Effector memory CD8-positive, alpha-beta T cell (primary cell): ENCODE data around the gene OPCML.

ENCODE experiments used
- ATAC-seq: fragments of 150-1000 bp; cut with Tn5 transposase; replicated peaks from 2 replicates; pipeline ENCODE4 v1.10.0; 2021; ENCODE audit warnings: mild to moderate bottlenecking, moderate library complexity
- DNase-seq, 3 experiments: peaks; one replicate each; pipeline ENCODE4 v3.0.0; 2021
- H3K27ac Mint-ChIP-seq, 2 donors: one replicate each; pipeline ENCODE4 v1.8.0; 2022; ENCODE audit warnings: mild to moderate bottlenecking in 2 of 2, mixed read lengths in 2 of 2, moderate library complexity in 2 of 2
- H3K27me3 Mint-ChIP-seq, 2 donors: one replicate each; pipeline ENCODE4 v1.8.0; 2022; ENCODE audit warnings: mixed read lengths in 2 of 2
- H3K36me3 Mint-ChIP-seq: one replicate; pipeline ENCODE4 v1.8.0; 2022; ENCODE audit warnings: mild to moderate bottlenecking, moderate library complexity, mixed read lengths; ENCODE audit not compliant: insufficient read depth
- H3K4me1 Mint-ChIP-seq, 2 donors: one replicate each; pipeline ENCODE4 v1.8.0; 2022; ENCODE audit warnings: low read depth in 2 of 2, mixed read lengths in 2 of 2
- H3K4me3 Mint-ChIP-seq, 2 donors: one replicate each; pipeline ENCODE4 v1.8.0; 2022; ENCODE audit warnings: mild to moderate bottlenecking in 2 of 2, mixed read lengths in 2 of 2, moderate library complexity in 2 of 2
- H3K9me3 Mint-ChIP-seq, 2 donors: one replicate each; pipeline ENCODE4 v1.8.0; 2022; ENCODE audit warnings: mixed read lengths in 2 of 2

Gene OPCML

GRCh38 chr11:133529807-133530500 lies 2.3 kb downstream of the OPCML start:
- ATAC-seq = no peak
- H3K36me3 Mint-ChIP-seq = no peaks in the 10 kb centered on the region
- peaks cover 0 to 4% of the 10 kb centered on the region in 2 donors for H3K9me3 Mint-ChIP-seq
- H3K27me3 Mint-ChIP-seq = peaks cover 34 to 55% of the 10 kb centered on the region in 2 donors
- H3K4me1 Mint-ChIP-seq = peaks cover 0 to 4% of the 10 kb centered on the region in 2 donors
- DNase-seq = no peak
- H3K27ac Mint-ChIP-seq = no peak overlapping the region
- H3K4me3 Mint-ChIP-seq = no peak overlapping the region

DNA sequence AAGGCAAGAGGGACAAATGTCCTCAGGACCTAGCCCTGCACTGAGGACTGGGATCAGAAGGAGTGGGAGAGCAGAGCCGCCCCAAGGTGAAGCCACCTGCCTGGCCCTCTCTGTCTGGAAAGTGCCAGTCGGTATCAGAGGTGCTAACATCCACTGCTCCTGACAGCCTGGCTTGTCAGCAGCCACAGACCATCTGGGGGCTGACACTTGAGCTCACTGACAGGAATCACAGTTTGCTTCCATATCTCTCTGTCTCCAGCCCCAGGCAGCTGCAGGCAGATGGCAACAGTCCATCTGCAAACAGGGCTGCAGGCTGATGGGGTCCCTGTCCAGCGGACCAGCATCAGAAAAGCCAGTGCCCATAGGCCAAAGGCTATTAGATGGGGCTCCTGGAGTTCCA lies 5.5 kb downstream of the OPCML start:
- Mint-ChIP-seq H3K9me3 (peaks cover 0 to 5% of the 10 kb centered on the region in 2 donors), H3K4me1 (peaks cover 0 to 2% of the 10 kb centered on the region in 2 donors), H3K27ac (no peak overlapping the region), H3K27me3 (peaks cover 23 to 38% of the 10 kb centered on the region in 2 donors), H3K4me3 (no peak overlapping the region), H3K36me3 (no peaks in the 10 kb centered on the region)
- no peak for DNase-seq
- ATAC-seq = no peak

- ATAC-seq (no peak), DNase-seq (no peak)
- Mint-ChIP-seq H3K4me1 (no peaks in the 10 kb centered on the region), H3K27me3 (peaks cover 15 to 30% of the 10 kb centered on the region in 2 donors), H3K36me3 (no peaks in the 10 kb centered on the region), H3K27ac (no peak overlapping the region), H3K9me3 (peaks cover 0 to 5% of the 10 kb centered on the region in 2 donors), H3K4me3 (no peak overlapping the region)
These were observed 6.3 kb downstream of the OPCML start for GRCh38 chr11:133525976-133526375.

DNA sequence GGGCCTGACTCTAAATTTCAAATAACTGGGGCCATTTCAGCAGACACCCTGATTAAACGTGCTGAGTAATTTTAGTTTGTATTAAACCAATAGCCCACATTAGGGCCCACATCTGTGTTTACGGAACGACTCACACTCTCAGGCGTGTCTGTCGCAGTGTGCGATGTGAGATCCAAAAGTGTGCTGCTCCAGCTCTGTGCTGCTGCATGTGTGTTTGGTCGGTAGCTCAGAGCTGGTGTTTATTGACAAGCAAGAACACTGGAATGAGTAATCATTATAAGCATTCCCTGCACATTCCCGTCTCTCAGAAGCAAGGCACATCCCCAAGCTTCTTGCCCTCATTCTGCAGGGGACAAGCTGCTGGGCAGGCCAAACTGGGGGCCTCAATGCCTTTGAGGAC lies 7.8 kb downstream of the OPCML start:
- Mint-ChIP-seq H3K36me3 (no peaks in the 10 kb centered on the region), H3K4me1 (no peaks in the 10 kb centered on the region), H3K9me3 (peaks cover 0 to 5% of the 10 kb centered on the region in 2 donors), H3K4me3 (no peak overlapping the region), H3K27me3 (peaks cover 12 to 15% of the 10 kb centered on the region in 2 donors), H3K27ac (no peak overlapping the region)
- no peak for ATAC-seq
- DNase-seq = no peak

- no peaks in the 10 kb centered on the region for H3K36me3 Mint-ChIP-seq
- peaks cover 9 to 10% of the 10 kb centered on the region in 2 donors for H3K9me3 Mint-ChIP-seq
- no peaks in the 10 kb centered on the region for H3K4me1 Mint-ChIP-seq
- no peak overlapping the region for H3K4me3 Mint-ChIP-seq
- no peak for DNase-seq
- no peak for ATAC-seq
- no peaks in the 10 kb centered on the region for H3K27me3 Mint-ChIP-seq
- no peak overlapping the region for H3K27ac Mint-ChIP-seq
These were observed 10.0 kb downstream of the OPCML start for GRCh38 chr11:133522344-133522743.

GRCh38 chr11:133521502-133521901 lies 10.8 kb downstream of the OPCML start:
- Mint-ChIP-seq H3K4me3 (no peak overlapping the region), H3K27me3 (no peaks in the 10 kb centered on the region), H3K27ac (no peak overlapping the region), H3K9me3 (peaks cover 9 to 10% of the 10 kb centered on the region in 2 donors), H3K36me3 (no peaks in the 10 kb centered on the region), H3K4me1 (no peaks in the 10 kb centered on the region)
- no peak for DNase-seq
- ATAC-seq = no peak

DNA sequence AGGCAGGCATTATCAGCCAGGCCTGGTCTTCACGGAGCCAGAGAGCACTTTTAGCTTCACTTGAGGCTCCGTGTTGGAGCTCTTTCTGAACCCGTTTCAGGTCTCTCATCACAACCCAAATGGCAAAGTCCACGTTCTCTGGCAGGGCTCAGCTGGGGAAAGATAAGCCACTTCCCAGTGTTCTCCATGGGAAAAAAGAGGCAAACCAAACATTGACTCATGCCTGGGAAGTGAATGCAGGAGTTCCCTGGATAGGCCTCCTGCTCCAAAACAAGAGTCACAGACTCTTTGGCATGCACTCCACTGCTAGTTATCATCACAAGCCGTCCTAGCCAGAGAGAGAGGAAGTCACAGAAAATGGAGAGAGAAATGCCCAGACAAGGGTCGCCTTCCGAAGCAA lies 11.6 kb downstream of the OPCML start:
- Mint-ChIP-seq H3K27me3 (no peaks in the 10 kb centered on the region), H3K4me3 (no peak overlapping the region)

GRCh38 chr11:133519560-133519959 lies 12.7 kb downstream of the OPCML start:
- Mint-ChIP-seq H3K9me3 (peaks cover 5 to 10% of the 10 kb centered on the region in 2 donors), H3K4me1 (no peaks in the 10 kb centered on the region), H3K27me3 (no peaks in the 10 kb centered on the region), H3K27ac (no peak overlapping the region), H3K4me3 (no peak overlapping the region), H3K36me3 (no peaks in the 10 kb centered on the region)
- DNase-seq (no peak), ATAC-seq (no peak)

More for the DNA sequence above, 11.6 kb downstream of the OPCML start:
- H3K36me3 Mint-ChIP-seq = no peaks in the 10 kb centered on the region
- no peak for ATAC-seq
- DNase-seq = no peak
- no peak overlapping the region for H3K27ac Mint-ChIP-seq
- H3K9me3 Mint-ChIP-seq = peaks cover 9 to 10% of the 10 kb centered on the region in 2 donors
- H3K4me1 Mint-ChIP-seq = no peaks in the 10 kb centered on the region

DNA sequence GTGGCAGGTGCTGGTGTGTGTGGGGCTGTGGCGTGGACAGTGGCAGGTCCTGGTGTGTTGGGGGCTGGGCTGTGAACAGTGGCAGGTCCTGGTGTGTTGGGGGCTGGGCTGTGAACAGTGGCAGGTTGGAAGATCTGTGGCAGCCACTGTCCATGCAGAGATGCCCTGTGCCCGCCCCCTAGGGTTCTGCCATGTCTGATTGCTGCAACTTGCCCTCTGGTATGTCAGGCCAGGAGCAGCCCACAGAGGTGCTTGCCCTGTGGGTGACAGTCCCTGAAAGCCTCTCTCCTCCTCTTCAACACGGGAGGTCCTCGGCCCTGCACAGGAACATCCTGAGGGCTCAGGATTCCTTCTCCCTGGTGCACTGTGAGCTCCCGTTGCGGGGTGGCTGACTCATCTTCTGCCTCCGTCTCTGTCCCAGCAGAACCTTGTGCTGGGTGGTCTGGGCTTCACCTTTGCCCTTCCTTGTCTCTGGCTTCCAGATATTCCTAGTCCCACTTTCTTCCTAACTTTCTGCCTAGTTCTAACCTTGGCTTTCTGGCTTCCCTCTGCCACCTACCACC lies 13.5 kb downstream of the OPCML start:
- Mint-ChIP-seq H3K36me3 (no peaks in the 10 kb centered on the region), H3K4me3 (no peak overlapping the region), H3K9me3 (peaks cover 5 to 10% of the 10 kb centered on the region in 2 donors), H3K27ac (no peak overlapping the region), H3K4me1 (no peaks in the 10 kb centered on the region), H3K27me3 (no peaks in the 10 kb centered on the region)
- ATAC-seq = no peak
- no peak for DNase-seq

- Mint-ChIP-seq H3K27ac (no peak overlapping the region), H3K9me3 (peaks cover 7 to 17% of the 10 kb centered on the region in 2 donors), H3K4me3 (no peak overlapping the region), H3K27me3 (no peaks in the 10 kb centered on the region), H3K36me3 (no peaks in the 10 kb centered on the region), H3K4me1 (no peaks in the 10 kb centered on the region)
- DNase-seq (no peak), ATAC-seq (no peak)
These were observed 15.5 kb downstream of the OPCML start for GRCh38 chr11:133516845-133517244.

- no peaks in the 10 kb centered on the region for H3K27me3 Mint-ChIP-seq
- H3K36me3 Mint-ChIP-seq = no peaks in the 10 kb centered on the region
- peaks cover 13 to 17% of the 10 kb centered on the region in 2 donors for H3K9me3 Mint-ChIP-seq
- H3K27ac Mint-ChIP-seq = no peak overlapping the region
- ATAC-seq = no peak
- no peak overlapping the region for H3K4me3 Mint-ChIP-seq
- no peaks in the 10 kb centered on the region for H3K4me1 Mint-ChIP-seq
- no peak for DNase-seq
These were observed 17.2 kb downstream of the OPCML start for GRCh38 chr11:133515107-133515506.

- no peaks in the 10 kb centered on the region for H3K27me3 Mint-ChIP-seq
These were observed 22.2 kb downstream of the OPCML start for GRCh38 chr11:133509924-133510697.

GRCh38 chr11:133508468-133508867 lies 23.8 kb downstream of the OPCML start:
- no peaks in the 10 kb centered on the region for H3K27me3 Mint-ChIP-seq
- no peaks in the 10 kb centered on the region for H3K36me3 Mint-ChIP-seq
- no peaks in the 10 kb centered on the region for H3K4me1 Mint-ChIP-seq
- H3K9me3 Mint-ChIP-seq = peaks cover 7 to 12% of the 10 kb centered on the region in 2 donors
- no peak overlapping the region for H3K27ac Mint-ChIP-seq
- DNase-seq (no peak), ATAC-seq (no peak)
- no peak overlapping the region for H3K4me3 Mint-ChIP-seq

More at GRCh38 chr11:133509924-133510697, 22.2 kb downstream of the OPCML start:
- no peaks in the 10 kb centered on the region for H3K36me3 Mint-ChIP-seq
- DNase-seq (no peak), ATAC-seq (no peak)
- H3K27ac Mint-ChIP-seq = no peak overlapping the region
- H3K9me3 Mint-ChIP-seq = peaks cover 7 to 14% of the 10 kb centered on the region in 2 donors
- no peaks in the 10 kb centered on the region for H3K4me1 Mint-ChIP-seq
- no peak overlapping the region for H3K4me3 Mint-ChIP-seq

DNA sequence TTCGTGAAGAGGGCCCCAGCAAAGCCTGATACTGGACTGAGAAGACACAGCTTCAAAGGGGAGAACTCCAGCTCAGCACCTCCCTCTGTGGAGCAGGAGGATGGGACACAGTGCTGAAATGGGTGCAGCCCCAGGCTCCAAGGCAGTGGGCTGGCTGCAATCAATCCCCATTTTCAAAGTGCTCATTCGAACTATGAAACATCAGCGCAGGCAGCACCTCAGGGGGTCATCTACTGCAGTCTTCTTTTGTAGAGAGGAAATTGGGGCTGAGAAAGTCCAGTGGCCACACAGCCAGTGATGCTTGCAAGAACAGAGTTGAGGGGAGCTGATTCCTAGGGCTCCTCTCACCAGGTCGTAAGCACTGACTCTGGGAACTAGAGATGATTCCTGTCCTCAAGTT lies 25.1 kb downstream of the OPCML start:
- H3K36me3 Mint-ChIP-seq = no peaks in the 10 kb centered on the region
- DNase-seq = no peak
- no peak for ATAC-seq
- no peak overlapping the region for H3K27ac Mint-ChIP-seq
- no peaks in the 10 kb centered on the region for H3K4me1 Mint-ChIP-seq
- H3K4me3 Mint-ChIP-seq = no peak overlapping the region
- H3K27me3 Mint-ChIP-seq = no peaks in the 10 kb centered on the region
- peaks cover 6 to 7% of the 10 kb centered on the region in 2 donors for H3K9me3 Mint-ChIP-seq
